ENCODE measurements around the gene BABAM2.
"Not testable (repeated sequence)": the region's sequence is repeated elsewhere in the genome, so short reads cannot be mapped to it uniquely, and the experiment has no call there.

BABAM2 gene

DNA sequence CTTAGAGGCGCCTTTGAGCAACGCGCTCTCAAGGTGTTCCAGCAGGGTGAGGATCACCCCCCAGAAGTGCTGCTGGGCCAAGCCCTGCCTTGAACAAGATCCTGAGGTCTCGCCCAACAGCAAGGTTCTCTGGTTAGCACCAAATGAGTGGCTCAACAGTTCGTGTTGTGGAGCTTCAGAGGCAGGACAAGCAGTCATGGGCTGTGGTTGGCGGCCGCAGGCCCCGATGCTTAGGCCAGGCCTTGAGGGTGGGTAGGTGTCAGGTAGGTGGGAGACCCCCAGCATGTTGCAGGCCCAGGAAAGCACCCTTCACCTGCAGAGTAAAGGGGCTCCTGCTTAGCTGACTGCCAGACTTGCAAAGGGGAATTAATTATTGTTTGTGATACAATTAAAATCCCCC is 431.9 kb downstream of the BABAM2 start:
- no peak for DNase-seq

DNA sequence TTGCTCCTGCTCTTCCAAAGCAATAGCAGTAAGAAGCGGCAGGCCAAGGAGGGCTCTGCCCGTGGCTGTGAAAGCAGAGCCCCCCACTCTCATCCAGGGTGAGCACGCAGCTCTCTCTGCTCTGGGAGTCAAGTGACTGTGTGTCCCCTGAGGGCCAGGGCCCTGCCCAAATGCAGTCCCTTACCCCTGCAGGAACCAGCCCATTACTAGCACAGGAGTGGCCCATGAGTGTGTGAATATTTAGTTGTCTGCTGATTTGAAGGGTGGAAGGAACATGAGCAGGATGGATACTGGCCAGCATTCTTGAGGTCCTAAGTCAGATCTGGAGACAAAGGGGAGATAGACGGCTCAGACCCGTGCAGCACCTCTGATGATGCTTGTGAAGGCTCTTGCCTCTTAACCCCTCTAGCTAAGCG is 432.5 kb downstream of the BABAM2 start:
- DNase-seq = no peak

DNA sequence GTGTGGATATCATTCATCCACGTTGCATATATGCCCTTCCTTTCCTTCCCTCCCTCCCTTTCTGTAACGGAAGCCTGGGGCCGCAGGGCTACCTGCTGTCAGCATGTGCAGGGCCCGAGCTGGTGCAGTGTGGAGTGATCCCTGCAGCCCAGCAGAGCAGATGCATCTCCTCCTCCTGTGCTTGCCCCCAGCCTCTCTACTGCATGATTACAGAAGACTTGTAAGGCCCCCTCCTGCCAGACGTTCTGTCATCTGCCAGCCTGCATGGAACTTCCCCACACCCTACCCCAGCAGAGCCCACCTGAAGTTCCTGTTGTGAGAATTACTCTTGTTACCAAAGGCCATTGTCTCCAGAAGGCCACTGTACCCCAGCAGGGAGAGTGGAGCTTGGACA is 434.6 kb downstream of the BABAM2 start:
- no peak for DNase-seq

DNA sequence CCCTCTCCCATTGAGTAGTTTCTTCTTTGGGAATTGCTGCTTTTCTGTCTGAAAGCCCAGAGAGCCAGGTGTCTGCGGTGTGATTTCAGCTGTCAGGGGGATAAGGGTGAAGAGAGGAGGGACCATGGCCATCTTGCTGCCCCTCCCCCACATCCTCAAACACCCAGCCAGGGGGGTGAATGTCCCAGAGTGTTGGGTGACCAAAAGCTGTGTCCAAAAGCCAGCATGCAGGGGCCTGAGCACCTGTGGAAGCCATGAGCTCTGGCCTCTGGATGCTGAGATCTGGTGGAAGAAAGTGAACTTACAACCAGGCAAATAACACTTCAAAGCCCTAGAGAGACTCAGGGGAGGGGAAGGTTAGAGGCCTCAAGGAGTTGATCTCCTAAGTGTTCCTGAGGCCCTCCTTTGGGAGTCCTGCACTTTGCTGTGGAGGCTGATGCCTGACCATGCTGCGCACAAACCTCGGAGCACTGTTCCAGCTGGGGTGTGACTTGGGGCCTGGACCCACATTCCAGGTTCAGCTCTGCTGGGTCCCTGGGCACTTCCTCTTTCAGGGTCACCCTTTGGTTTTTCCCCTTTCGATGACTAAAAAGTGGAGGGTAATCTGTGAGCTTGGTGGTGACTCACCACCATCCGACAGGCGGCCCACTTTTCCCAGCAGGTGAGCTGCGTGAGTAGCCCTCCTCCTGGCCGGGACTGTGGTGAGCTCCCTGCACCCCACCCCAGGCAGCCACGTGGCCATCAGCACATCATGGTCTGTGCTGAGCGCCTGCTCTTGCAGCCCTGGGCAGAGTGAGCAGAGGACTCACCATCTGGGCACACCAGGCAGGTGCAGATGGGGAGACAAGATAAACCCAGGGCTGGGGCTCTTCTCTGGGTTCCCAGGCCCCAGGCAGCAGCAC is 435.3 kb downstream of the BABAM2 start:
- DNase-seq = no peak

DNA sequence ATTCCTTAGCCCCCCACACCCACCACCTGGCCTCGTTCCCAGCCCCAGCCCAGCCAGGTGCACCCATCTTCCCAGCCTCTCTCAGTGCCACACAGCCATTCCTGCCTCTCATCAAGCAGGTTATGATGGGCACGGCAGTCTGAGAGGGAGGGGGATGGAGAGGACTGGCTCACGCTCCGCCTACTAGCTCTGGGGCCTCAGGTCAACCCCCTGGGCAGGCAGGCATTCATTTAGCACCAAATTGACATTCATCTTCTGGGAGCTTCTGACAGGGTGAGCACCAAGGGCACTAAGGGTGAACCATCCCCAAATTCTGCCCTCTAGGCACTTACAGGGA is 435.9 kb downstream of the BABAM2 start:
- DNase-seq = no peak

DNA sequence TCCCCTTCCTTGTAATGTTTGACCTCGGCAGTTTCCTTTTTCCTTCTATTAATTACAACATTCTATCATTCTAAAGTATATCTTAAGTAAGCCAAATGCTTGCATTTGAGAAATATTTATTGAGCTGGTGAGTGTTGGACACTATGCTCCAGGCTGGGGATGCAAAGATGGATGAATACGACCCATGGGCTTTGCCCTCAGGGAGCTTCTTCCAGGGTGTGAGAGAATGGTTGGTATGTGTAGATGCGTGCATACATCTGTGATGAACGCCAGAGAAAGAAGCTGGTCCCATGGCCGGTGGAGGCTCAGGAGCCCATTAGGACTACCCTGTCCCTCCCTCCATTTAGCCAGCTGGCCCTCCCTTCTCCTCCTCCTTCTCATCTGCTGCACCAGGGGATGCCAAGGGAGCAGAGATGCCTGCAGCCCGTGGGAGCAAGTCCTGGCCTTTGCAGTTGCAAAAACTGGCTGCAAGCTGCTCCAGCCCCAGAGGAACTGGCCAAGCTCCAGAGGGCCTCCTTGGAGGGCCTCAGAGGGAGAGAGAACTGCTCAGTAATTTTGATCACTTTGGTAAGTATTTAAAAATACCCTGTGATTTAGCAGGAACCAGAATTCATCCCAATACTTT is 436.5 kb downstream of the BABAM2 start:
- DNase-seq = no peak

DNA sequence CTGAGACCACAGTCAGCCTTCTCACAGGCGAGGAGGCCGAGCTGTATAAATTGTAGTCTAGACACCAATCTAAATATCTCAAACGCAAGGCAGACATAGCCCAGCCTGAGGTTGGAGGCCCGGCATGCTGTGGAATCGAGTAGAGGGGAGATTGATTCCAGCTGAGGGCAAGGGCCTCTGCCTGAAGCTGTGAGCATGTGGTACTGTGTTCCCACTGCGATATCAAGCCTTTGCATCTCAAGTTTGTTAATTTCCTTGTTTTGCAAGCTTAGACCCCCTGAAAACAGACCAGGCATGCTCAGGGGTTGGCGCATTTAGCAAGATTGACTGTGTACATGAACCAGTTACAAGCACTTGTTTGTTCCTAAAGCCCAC is 437.0 kb downstream of the BABAM2 start:
- no peak for DNase-seq

DNA sequence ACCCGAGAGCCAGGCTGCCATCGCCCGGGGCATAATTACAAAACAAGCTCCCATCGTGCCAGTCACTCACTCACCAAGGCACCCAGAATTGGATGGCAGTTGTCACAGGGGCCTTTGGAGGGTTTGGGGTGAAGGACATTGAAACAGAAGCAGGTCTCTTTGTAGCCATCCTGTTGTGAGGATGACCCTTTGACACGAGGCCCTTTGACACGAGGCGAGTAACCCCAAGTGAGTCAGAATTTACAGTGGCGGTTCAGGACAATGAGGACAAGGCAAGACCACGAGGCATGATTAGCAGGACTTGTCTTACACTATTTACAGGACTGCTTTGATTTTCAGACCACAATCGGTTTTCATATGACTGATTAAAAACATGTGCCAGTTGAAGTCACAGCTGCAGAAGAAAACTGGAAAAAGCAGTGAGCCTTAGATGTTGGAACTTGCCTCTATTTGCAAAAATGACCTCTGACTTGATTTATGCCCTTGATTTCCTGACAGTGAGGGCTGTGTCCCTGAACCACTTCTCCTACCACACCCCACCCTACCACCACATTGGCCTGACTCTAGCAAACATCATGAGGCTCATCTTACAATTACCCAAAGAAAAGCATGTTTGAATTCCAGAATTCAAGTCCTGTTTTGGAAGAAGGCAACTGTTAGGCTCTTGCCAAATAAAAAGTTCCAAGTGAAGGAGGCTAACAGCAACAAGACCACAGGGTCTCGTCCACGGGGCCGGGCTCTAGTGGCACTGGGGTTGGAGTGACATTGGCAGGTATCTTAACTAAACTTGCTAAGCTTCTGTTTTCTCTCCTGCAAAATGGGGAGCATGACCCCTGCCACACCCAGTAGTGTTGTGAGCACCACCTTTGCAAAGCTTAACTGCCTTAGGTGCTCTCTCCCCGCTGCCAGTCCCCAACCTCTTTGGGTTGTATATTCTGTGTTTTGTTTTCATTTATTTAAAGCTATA is 437.7 kb downstream of the BABAM2 start:
- DNase-seq = no peak

DNA sequence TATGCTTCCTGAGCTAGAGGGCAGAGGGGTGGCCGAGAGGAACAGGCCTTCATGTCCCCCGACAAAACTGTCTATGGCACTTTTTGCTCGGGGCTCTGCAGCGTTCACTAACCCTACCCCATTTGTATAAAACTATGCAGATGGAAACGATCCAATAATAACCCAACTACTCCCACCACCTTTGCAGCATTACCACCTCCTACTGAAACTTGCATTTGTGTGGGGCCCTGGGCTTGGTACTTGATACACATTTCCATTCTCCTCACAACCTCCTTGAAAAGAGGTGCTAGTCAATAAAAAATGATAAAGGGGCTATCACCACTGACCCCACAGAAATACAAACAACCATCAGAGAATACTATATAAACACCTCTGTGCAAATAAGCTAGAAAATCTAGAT is 438.7 kb downstream of the BABAM2 start:
- no peak for DNase-seq

DNA sequence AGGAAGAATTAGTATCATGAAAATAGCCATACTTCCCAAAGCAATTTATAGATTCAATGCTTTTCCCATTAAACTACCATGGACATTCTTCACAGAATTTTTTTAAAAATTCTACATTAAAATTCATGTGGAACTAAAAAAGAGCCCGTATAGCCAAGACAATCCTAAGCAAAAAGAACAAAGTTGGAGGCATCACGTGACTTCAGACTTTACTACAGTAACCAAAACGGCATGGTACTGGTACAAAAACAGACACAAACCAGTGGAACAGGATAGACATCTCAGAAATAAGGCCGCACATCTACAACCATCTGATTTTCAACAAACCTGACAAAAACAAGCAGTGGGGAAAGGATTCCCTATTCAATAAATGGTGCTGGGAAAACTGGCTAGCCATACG is 440.2 kb downstream of the BABAM2 start:
- DNase-seq = not testable (repeated sequence)

DNA sequence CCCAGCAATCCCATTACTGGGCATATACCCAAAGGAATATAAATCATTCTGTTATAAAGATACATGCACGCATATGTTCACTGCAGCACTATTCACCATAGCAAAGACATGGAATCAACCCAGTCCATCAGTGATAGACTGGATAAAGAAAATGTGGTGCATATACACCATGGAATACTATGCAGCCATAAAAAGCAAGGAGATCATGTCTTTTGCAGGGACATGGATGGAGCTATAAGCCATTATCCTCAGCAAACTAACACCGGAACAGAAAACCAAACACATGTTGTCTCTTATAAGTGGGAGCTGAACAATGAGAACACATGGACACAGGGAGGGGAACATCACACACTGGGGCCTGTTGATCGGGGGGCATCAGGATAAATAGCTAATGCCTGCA is 441.3 kb downstream of the BABAM2 start:
- not testable (repeated sequence) for DNase-seq

DNA sequence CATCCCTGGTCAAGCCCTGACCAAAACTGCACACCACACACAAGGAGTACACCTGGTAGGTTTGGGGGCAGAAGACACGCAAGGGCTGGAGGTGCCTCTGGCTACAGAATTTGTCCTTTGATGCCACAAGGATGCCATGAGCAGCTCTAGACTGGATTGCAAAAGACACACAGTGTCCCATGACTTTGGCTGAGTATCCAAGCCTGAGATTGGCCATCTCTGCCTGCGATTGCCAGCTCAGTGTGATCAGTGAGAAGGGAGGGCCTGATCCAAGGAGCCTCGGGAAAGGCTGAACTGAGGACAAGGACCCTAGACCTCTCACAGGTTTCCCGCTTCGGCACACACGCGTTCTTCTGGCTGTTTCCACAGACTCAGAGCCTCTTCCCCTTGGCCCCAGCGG is 442.2 kb downstream of the BABAM2 start:
- DNase-seq = no peak

DNA sequence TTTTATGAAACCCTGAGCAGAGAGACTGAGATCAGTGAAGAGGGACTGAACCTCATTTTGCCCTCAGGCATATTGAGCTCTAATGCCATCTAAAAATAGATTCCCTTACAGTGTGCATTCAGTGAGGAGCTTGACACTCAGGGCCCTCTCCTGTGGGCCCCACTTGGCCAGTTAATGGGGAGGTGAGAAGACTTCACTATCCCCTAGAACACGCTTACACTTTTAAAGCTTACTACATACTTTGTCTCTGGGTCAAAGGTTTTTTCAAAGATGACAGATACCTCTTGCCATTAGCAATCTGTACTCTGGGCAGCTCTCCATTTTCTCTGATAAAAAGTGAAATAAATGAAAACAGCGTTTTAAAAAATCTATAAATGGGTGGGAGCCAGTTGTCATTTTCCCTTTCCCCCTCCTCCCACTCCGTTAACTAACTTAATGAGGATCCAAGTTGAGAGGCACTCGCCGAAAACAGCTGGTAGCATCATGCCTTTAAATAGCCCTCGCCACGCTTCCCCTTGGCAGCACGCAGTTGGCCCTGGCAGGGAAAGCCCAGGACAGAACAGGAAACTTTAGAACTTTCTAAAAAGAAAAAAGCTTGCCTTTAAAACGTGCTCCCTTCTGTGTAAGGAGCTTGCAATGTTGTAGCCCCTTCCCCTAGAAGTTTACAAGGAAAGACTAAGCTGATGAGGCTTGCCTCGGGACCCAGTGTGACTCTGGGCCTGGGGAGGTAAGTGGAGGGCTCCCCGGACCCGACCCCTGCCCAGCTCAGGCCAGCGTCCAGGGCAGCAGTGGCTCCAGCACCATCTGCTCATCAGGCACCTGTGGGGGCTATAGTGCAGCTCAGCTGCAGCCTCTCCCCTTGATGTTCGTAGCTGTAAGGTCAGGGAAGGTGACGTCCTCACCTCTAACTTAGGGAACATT is 443.3 kb downstream of the BABAM2 start:
- DNase-seq = no peak

DNA sequence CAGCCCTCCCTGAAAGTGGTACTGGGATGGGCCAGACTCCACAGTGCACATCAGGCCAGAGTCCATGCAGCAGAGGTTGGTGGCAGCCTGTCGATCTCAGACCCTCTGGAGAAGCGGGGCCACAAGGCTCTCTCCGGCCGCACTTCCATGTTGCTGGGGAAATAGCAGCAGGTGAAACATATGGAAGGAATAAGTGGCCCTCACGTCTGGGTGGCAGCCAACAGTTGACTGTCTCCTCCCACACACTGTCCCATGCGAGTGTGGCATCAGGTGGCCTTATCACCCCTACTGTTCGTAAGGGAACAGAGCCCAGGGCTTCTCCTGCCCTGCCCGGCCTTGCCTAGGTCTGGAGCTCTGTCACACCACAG is 444.0 kb downstream of the BABAM2 start:
- no peak for DNase-seq

DNA sequence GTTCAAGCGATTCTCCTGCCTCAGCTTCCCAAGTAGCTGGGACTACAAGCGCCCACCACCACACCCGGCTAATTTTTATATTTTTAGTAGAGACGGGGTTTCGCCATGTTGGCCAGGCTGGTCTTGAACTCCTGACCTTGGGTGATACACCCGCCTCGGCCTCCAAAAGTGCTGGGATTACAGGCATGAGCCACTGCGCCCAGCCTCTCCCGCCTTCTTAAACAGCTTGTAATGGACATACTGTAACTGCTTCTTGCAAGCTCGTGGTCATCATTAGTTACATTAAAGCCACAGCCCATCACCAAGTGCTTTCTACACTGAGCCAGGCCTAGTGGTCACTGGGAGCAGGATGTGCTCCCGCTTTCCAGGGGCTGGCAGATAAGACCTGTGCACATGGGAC is 444.7 kb downstream of the BABAM2 start:
- DNase-seq = not testable (repeated sequence)

DNA sequence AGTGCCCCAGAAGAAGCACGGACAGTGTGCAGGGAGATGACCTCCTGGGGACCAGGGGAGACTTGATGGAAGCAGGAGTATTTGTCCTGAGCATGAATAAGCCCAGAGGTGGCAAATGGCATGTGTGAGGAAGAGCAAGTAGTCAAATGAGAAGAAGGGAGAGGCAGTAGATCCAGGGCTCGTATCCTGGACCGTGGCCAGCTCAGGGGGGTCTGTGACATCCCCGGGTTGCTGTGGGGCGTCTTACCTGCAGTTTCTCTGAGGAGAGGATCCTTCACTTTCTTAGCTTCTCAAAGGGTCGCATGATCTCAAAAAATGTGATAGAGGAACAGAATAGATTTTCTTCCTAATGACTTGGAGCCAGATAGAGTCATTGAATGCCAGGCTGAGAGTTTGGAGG is 445.1 kb downstream of the BABAM2 start:
- no peak for DNase-seq

DNA sequence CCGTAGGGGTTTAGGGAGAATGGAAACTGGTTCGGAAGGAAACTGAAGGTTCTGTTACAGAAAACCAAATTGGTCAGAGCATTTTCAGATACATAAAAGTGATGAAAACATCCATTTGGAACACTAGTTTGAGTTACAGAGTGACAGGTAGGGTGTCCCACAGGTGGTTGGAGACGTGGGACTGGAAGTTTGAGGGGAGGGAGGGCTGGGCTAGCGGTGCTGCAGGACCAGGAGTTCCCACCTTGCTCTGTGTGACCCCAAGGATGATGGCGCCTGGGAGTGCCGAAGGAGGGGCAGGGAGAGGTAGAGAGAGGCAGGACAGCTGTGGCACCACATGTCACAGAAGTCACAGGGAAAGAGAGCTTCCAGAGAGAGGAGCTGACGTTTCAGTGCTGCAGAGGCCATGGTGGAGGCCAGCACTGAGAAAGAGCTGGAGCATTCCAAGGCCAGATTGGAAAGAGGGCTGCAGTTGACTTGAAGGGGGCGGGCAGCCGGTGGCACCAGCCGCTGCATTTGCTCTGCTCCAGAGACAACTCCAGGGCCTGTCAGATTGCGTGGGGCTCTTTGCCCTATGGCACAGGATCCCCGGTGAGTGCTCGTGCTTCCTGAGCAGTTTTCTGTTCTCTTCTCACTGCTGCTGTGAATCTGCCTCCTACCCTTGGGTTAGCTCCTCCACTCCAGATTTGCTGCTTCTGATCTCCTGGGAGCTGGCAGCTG is 445.9 kb downstream of the BABAM2 start:
- no peak for DNase-seq

DNA sequence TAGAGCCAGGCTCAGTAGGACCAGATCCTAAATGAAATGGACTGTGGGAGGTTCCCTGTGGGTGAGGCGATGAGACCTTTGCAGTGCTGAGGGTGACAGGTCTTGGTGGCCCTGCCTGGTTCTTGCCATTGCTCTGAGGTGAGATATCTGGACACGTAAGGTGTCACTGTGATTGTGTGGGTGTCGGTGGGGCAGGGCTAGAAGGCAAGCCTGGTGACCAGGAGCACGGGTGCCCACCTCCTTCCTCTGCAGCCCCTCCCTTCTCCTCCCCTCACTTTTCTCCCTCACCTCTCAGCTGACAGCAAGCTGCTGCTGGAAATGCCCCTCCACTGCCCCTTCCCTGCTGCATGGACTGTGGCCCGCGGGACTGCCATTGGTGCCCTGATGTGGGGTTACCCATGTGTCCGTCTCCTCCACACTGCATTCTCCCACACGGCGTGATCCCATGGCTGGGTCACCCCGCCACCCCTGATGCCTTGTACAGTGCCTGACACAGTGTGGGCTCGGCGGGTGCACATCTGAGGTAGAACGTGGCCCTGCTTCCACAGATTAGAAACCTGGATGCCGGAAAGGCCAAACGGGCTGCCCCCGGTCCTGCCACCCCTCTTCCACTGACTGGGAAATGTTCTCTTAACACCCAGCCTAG is 446.6 kb downstream of the BABAM2 start:
- DNase-seq = no peak

DNA sequence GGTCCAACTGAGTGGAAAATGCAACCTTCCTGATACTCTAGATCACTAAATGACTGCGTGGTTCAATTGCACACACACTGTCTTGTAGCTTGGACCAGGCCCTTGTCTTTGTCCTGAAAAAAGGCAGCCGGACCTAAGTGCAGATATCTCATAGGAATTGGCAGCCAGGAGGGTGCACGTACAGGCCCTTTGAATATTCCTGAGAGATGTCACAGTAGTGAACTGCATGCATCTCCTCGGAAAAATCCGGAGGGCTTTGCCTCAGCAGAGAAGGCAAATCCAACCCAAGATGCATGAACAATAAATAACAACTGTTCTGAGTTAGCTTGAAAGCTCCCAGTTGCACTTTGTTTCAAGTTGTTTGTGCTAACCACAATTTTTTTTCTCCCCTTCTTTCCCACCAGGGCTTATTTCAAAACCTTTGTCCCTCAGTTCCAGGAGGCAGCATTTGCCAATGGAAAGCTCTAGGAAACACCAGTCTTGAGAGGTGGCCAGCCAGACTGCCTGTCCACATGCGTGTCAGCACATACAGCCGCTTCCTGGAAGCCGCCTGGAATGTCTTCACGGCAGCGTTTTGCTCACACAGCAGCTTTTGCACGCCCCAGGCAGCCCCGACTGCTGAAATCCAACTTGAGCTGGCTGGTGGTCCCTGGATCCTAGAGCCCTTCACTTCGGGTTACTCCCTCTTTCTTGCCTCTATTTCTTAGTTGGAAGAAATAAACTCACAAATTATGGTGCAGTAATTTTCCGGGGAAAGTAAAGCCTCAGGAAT is 447.7 kb downstream of the BABAM2 start:
- DNase-seq = no peak

DNA sequence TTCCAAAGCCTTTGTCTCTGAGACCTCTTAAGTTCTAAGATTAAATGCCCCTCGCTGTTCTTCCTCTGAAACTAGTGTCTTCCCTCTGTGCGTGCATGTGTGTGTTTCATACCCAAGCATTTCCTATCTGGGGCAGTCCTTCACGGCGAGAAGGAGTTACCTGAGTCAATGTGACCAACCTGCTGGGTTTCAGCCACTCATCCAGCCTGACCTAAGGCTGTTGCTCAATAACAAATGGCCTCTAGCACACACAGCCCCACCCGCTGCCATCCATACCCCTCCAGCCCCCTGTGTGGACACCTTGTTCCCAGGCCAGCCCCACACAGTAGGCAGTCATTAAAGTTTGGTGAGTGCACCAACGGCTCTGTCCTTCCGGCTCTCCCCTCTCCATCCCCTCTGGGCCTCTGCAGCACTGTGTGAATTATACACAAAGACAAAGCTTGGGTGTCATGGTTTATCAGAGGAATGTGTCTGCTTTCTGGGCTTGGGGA is 448.3 kb downstream of the BABAM2 start:
- DNase-seq = no peak

Measured in KG1 (cell line).